ENCODE results near the gene TBX5.

TBX5 gene

GRCh38 chr12:114320968-114321367 is 85.0 kb downstream of the TBX5 start:
- no peak for DNase-seq (ENCODE audit: low spot score)

- no peak for DNase-seq (ENCODE audit: low spot score)
Measured at GRCh38 chr12:114320101-114320500, 85.8 kb downstream of the TBX5 start.

DNA sequence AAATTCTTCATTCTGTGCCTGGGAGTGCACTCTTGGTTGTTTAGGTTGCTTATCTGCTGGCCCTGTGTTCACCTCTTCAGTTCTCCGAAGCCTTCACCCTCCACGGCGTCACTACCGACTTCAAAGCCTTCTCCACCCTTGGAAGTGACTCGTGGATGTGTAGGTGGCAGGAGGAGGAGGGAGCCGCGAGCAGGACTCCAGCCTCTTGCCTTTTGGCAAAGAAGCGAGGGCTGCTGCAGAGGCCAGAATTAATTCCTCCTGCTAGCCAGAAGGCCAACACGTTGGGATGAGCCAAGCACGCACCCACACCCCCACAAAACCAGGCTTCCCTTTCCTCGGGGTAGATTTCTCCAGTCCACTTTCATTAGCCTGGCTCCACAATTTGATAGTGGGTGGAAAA is 86.5 kb downstream of the TBX5 start:
- DNase-seq (ENCODE audit: low spot score): no peak

- no peak for DNase-seq (ENCODE audit: low spot score)
Measured at GRCh38 chr12:114318984-114319383, 87.0 kb downstream of the TBX5 start.

DNA sequence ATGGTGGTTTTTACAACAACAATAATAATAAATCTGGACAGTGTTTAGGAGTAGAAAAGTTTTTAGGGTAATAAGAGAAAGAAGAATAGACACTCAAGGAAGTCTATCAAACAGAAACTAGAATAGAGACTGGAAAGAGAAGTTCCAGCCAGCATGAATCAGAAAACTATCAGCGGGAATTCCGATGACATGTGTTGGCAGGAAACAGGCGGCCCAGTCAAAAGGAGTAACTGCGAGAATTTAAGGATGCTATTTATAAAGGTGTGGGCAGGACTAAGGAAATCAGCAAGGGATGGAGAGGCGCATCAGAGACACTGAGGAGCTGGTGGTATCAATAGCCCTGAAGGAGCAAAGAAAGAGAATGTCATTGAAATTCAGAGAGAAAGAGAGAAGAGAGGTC is 89.9 kb downstream of the TBX5 start:
- DNase-seq (ENCODE audit: low spot score): no peak

GRCh38 chr12:114314974-114315720 is 90.8 kb downstream of the TBX5 start:
- no peak for DNase-seq (ENCODE audit: low spot score)

DNA sequence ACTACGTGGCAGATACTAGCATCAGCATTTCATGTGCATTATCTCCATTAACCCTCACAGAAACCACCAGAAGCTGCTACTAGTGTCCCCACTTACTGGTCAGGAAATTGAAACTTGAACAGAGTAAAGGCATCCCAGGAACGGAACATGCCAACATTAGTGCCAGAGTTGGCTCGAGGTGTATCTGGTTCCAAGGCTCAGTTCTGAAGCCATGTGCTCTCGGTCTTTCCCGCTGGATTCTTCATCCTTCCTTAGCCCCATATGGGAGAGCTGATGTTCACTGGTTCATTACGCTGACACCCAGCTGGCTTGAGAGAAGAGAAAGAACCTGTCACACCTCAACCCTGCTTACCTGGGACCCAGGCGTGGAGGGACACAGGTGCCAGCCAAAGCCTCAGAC is 91.5 kb downstream of the TBX5 start:
- no peak for DNase-seq (ENCODE audit: low spot score)

GRCh38 chr12:114313910-114314309 is 92.0 kb downstream of the TBX5 start:
- DNase-seq (ENCODE audit: low spot score): no peak

DNA sequence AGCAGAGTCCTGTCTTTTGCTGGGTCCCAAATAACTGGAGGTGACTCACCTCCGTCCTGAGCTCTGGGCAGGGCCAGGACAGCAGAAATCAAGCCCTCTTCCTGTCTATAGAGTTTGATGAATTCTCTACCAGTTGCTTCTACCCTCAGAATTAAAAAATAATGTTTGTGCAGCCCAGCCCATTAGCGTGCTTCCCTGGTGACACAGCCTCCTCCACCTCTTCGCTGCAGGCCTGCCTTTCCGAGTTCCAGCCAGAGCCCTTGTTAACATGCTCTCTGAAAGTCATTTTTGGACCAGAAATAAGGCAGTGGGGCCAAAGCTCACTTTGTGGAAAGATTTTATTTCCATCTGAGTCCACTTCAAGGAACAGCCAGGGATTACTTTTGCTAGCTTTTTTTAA is 94.0 kb downstream of the TBX5 start:
- DNase-seq (ENCODE audit: low spot score): no peak

- DNase-seq (ENCODE audit: low spot score): no peak
Measured at GRCh38 chr12:114306646-114307045, 99.3 kb downstream of the TBX5 start.

DNA sequence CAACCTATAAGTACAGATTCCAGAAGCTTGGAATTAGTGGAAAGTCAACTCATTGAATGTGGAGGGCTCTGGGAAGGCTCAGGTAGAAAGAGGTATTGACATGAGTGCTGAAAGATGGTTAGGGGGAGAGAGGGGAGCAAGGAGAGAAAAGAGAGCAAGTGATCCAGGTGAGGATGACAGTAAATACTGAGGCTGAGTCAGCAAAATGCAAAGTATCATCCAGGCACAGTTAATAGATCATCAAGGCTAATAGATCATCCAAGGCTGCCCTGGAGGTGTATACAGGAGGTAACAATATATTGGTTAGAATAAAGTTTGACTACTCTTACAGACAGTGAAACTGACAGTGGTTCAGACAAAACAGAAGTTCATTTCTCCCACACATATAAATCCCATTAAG is 100.5 kb downstream of the TBX5 start:
- no peak for DNase-seq (ENCODE audit: low spot score)
